Measurements from ENCODE around the gene NKX6-1. TPM values are rescaled to one million over a fixed set of nuclear protein-coding genes. Genes with fewer than 3 reads are reported as not detected.

Gene NKX6-1
- not detected in 2 replicates for total RNA-seq

GRCh38 chr4:84498935-84499623 is at the start of gene NKX6-1:
TSS of gene NKX6-1 (minus strand) at chr4:84499292. CDS start at chr4:84498228, 1,064 bp downstream.

Other genes starting within 250 kb of the NKX6-1 start
- gene CDS1, start 83.8 kb upstream of the NKX6-1 start, total RNA-seq = 16.1 and 39.0 TPM in 2 replicates